Activated naive CD8-positive, alpha-beta T cell treated with anti-CD3 and anti-CD28 coated beads for 36 hours (primary cell): Measurements from ENCODE around the gene SLC4A3. TPM values are rescaled to one million over a fixed set of nuclear protein-coding genes. Genes with fewer than 3 reads are reported as not detected.
"Not testable (repeated sequence)": the region's sequence is repeated elsewhere in the genome, so short reads cannot be mapped to it uniquely, and the experiment has no call there.

ENCODE experiments used
- DNase-seq: peaks from one replicate; pipeline ENCODE4 v3.0.0; 2021
- H3K27ac Mint-ChIP-seq: one replicate; pipeline ENCODE4 v1.8.0; 2022; ENCODE audit warnings: mild to moderate bottlenecking, moderate library complexity, mixed read lengths
- H3K27me3 Mint-ChIP-seq: one replicate; pipeline ENCODE4 v1.8.0; 2022; ENCODE audit warnings: mild to moderate bottlenecking, mixed read lengths
- H3K36me3 Mint-ChIP-seq: one replicate; pipeline ENCODE4 v1.8.0; 2021; ENCODE audit warnings: mild to moderate bottlenecking, mixed read lengths
- H3K4me1 Mint-ChIP-seq: one replicate; pipeline ENCODE4 v1.8.0; 2021; ENCODE audit warnings: mixed read lengths
- H3K4me3 Mint-ChIP-seq: one replicate; pipeline ENCODE4 v1.8.0; 2022; ENCODE audit warnings: mild to moderate bottlenecking, moderate library complexity, mixed read lengths
- H3K9me3 Mint-ChIP-seq: one replicate; pipeline ENCODE4 v1.8.0; 2022; ENCODE audit warnings: mixed read lengths
- total RNA-seq, 2 experiments: library from RNA; stranded (reverse); gene quantifications; one replicate each; pipeline ENCODE4 v1.2.3, GENCODE V29; 2021

Gene SLC4A3
- total RNA-seq, 2 experiments from 2014 or later = 0.10 TPM; not detected in 1

GRCh38 chr2:219644801-219645480 lies 17.5 kb downstream of the SLC4A3 start:
- Mint-ChIP-seq H3K4me3 (no peak overlapping the region), H3K4me1 (peaks cover 7% of the 10 kb centered on the region), H3K27ac (no peak overlapping the region), H3K27me3 (peaks cover 60% of the 10 kb centered on the region), H3K9me3 (no peaks in the 10 kb centered on the region), H3K36me3 (no peaks in the 10 kb centered on the region)
- DNase-seq = no peak

DNA sequence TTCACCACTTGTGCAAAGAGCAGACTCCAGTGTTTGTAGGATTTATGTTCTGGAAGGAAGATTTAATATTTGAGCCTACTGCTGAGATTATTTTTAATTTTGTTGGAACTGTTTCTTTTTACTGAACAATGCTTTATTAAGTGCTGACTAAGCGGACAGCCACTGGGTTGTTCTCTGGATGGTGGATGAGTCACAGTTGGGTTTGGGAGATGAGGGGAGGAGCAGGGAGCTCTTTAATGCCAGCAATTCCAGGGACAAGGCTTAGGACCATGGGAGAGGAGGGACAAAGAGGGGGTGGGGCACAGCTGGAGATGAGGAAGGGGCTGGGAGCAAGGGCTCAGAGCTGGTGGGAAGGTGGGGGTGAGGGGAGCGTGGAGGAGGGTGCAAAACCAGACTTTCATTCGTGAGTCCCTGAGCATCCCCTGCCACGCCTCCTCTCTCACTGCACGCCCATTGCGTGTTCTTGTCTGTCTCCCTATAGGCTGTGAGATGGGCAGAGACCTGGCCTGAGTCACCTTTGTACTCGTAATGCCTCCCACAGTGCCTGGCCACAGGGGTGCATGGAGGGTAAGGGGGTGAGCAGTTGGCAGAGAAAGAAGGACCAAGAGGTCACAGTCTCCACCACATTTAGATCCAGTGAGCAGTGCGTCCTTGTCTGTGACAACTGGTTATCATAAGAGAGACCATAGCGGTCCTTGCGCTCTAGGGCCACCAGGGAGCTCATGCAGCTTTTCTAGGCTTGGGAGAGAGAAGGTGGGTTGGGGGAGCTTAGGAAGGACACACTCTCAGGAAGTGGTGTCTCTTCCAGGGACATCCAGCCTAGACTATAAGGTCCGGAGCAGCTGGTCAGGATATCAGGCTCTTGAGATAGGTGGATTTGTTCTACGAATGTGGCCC lies 18.4 kb downstream of the SLC4A3 start:
- H3K27me3 Mint-ChIP-seq = peaks cover 65% of the 10 kb centered on the region
- no peaks in the 10 kb centered on the region for H3K36me3 Mint-ChIP-seq
- DNase-seq = no peak
- H3K27ac Mint-ChIP-seq = no peak overlapping the region
- no peaks in the 10 kb centered on the region for H3K9me3 Mint-ChIP-seq
- H3K4me1 Mint-ChIP-seq = peaks cover 7% of the 10 kb centered on the region
- H3K4me3 Mint-ChIP-seq = no peak overlapping the region

DNA sequence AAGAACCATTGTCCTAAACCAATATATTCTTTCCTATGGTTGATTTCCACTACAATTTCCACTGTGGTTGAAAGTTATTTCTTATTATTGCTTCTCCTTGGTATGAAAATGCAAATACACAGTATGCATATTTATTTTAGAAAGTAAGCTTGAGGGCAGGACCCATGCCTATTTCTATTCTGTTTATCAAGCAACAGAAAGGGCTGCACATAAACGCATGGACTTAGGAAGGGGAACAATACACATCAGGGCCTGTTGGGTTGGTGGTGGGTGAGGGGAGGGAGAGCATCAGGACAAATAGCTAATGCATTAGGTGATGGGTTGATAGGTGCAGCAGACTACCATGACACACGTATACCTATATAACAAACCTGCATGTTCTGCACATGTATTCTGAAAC lies 20.7 kb downstream of the SLC4A3 start:
- peaks cover 70% of the 10 kb centered on the region for H3K27me3 Mint-ChIP-seq
- H3K4me3 Mint-ChIP-seq = no peak overlapping the region
- H3K27ac Mint-ChIP-seq = no peak overlapping the region
- H3K9me3 Mint-ChIP-seq = no peaks in the 10 kb centered on the region
- H3K4me1 Mint-ChIP-seq = peaks cover under 1% of the 10 kb centered on the region
- H3K36me3 Mint-ChIP-seq = no peaks in the 10 kb centered on the region
- DNase-seq = no peak

DNA sequence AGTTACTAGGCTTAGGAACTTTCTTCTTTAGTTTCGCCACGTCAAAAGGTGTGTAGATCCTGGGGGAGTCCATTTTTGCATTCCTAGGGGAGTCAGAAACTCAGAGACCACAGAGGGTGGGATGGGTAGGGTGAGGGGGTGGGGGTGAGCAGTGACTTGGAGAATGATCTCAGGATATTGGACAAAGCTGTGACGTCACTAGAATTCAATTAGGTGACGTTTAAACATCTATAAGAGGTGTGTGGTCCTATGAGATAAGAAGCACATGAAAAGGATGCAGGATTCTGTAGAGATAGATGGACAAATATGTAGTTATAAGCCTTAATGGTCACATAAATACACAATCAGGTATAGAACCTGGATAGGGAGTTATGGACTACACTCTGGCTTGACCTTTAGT lies 21.5 kb downstream of the SLC4A3 start:
- Mint-ChIP-seq H3K9me3 (no peaks in the 10 kb centered on the region), H3K27ac (no peak overlapping the region), H3K27me3 (peaks cover 69% of the 10 kb centered on the region)

GRCh38 chr2:219650426-219651248 lies 23.2 kb downstream of the SLC4A3 start:
- no peaks in the 10 kb centered on the region for H3K4me1 Mint-ChIP-seq
- peaks cover 73% of the 10 kb centered on the region for H3K27me3 Mint-ChIP-seq
- no peaks in the 10 kb centered on the region for H3K9me3 Mint-ChIP-seq
- H3K27ac Mint-ChIP-seq = no peak overlapping the region
- no peak overlapping the region for H3K4me3 Mint-ChIP-seq
- no peaks in the 10 kb centered on the region for H3K36me3 Mint-ChIP-seq
- DNase-seq = no peak

More for the DNA sequence above, 21.5 kb downstream of the SLC4A3 start:
- Mint-ChIP-seq H3K4me1 (no peaks in the 10 kb centered on the region), H3K4me3 (no peak overlapping the region), H3K36me3 (no peaks in the 10 kb centered on the region)
- no peak for DNase-seq

- H3K27me3 Mint-ChIP-seq = peaks cover 70% of the 10 kb centered on the region
- not testable (repeated sequence) for H3K9me3 Mint-ChIP-seq, H3K4me3 Mint-ChIP-seq, H3K36me3 Mint-ChIP-seq, H3K27ac Mint-ChIP-seq, H3K4me1 Mint-ChIP-seq, DNase-seq
These were observed 24.2 kb downstream of the SLC4A3 start for GRCh38 chr2:219651656-219652055.

- H3K27me3 Mint-ChIP-seq = peaks cover 48% of the 10 kb centered on the region
- H3K27ac Mint-ChIP-seq = no peak overlapping the region
- H3K4me1 Mint-ChIP-seq = peaks cover 1% of the 10 kb centered on the region
- no peaks in the 10 kb centered on the region for H3K36me3 Mint-ChIP-seq
- H3K4me3 Mint-ChIP-seq = no peak overlapping the region
- DNase-seq = no peak
- peaks cover 6% of the 10 kb centered on the region for H3K9me3 Mint-ChIP-seq
These were observed 29.1 kb downstream of the SLC4A3 start for GRCh38 chr2:219656526-219656925.

GRCh38 chr2:219658196-219658846 lies 30.9 kb downstream of the SLC4A3 start:
- Mint-ChIP-seq H3K27me3 (peaks cover 43% of the 10 kb centered on the region), H3K4me3 (no peak overlapping the region), H3K27ac (no peak overlapping the region), H3K4me1 (peaks cover 1% of the 10 kb centered on the region), H3K36me3 (no peaks in the 10 kb centered on the region), H3K9me3 (peaks cover 6% of the 10 kb centered on the region)
- no peak for DNase-seq

GRCh38 chr2:219658874-219659273 lies 31.4 kb downstream of the SLC4A3 start:
- H3K9me3 Mint-ChIP-seq = peaks cover 6% of the 10 kb centered on the region
- no peak overlapping the region for H3K27ac Mint-ChIP-seq
- H3K4me3 Mint-ChIP-seq = no peak overlapping the region

GRCh38 chr2:219661197-219661954 lies 33.9 kb downstream of the SLC4A3 start:
- H3K9me3 Mint-ChIP-seq = peaks cover 6% of the 10 kb centered on the region
- no peak for DNase-seq

More at GRCh38 chr2:219658874-219659273, 31.4 kb downstream of the SLC4A3 start:
- Mint-ChIP-seq H3K27me3 (peaks cover 38% of the 10 kb centered on the region), H3K4me1 (peaks cover 1% of the 10 kb centered on the region), H3K36me3 (no peaks in the 10 kb centered on the region)
- no peak for DNase-seq

DNA sequence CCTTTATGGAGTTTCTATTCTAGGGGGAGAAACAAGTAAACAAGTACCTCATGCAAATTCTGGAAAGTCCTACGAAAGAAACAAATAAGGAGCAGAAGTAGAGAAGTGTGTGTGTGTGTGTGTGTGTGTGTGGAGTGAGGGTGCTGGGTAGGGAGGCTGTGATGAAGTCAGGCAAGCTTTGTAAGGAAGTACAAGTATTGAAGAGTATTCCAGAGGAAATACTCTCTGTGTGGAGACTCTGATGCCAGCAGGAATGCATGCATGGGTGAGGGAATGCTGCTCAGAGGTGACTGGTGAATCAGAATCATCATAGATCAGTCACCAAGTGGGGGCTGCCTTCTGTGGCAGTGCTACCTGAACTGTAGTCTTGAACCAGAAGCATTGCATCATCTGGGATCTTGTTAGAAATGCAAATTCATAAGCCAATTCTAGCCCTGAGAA lies 34.5 kb downstream of the SLC4A3 start:
- Mint-ChIP-seq H3K36me3 (no peaks in the 10 kb centered on the region), H3K27me3 (peaks cover 23% of the 10 kb centered on the region), H3K4me1 (no peaks in the 10 kb centered on the region), H3K27ac (no peak overlapping the region), H3K4me3 (no peak overlapping the region), H3K9me3 (peaks cover 6% of the 10 kb centered on the region)
- DNase-seq = no peak

More at GRCh38 chr2:219661197-219661954, 33.9 kb downstream of the SLC4A3 start:
- peaks cover 1% of the 10 kb centered on the region for H3K4me1 Mint-ChIP-seq
- H3K4me3 Mint-ChIP-seq = no peak overlapping the region
- H3K27me3 Mint-ChIP-seq = peaks cover 27% of the 10 kb centered on the region
- H3K36me3 Mint-ChIP-seq = no peaks in the 10 kb centered on the region
- no peak overlapping the region for H3K27ac Mint-ChIP-seq

GRCh38 chr2:219662566-219662965 lies 35.1 kb downstream of the SLC4A3 start:
- Mint-ChIP-seq H3K36me3 (no peaks in the 10 kb centered on the region), H3K27ac (no peak overlapping the region), H3K27me3 (peaks cover 20% of the 10 kb centered on the region), H3K9me3 (peaks cover 6% of the 10 kb centered on the region), H3K4me3 (no peak overlapping the region), H3K4me1 (no peaks in the 10 kb centered on the region)
- no peak for DNase-seq

- DNase-seq = no peak
- H3K9me3 Mint-ChIP-seq = peaks cover 6% of the 10 kb centered on the region
- H3K4me3 Mint-ChIP-seq = no peak overlapping the region
- H3K4me1 Mint-ChIP-seq = no peaks in the 10 kb centered on the region
- H3K27ac Mint-ChIP-seq = no peak overlapping the region
- peaks cover 15% of the 10 kb centered on the region for H3K27me3 Mint-ChIP-seq
- H3K36me3 Mint-ChIP-seq = no peaks in the 10 kb centered on the region
These were observed 35.8 kb downstream of the SLC4A3 start for GRCh38 chr2:219663116-219663762.
